ENCODE data around the gene PNRC2. TPM values are rescaled to one million over a fixed set of nuclear protein-coding genes. Genes with fewer than 3 reads are reported as not detected.

Gene PNRC2
- total and polyA plus RNA-seq, 2 of the 13 experiments (the other 11 are each of a cell fraction or from before 2014, with no cell fraction given): 74.9 to 97.5 TPM

- Histone ChIP-seq H4K20me1 (ENCODE audit: insufficient read depth, low read length) (no peaks in the 10 kb centered on the region), H3K27ac (ENCODE audit: extremely low read length, insufficient read depth, low read length) (no peak overlapping the region), H3K4me2 (ENCODE audit: low read depth, low read length) (no peak overlapping the region), H3K4me3 (replicated peaks in 1 of 3; ENCODE audit: insufficient read depth in 1 of 3, low read depth in 2 of 3, low read length in 3 of 3) (no peak overlapping the region), H3K9ac (ENCODE audit: insufficient read depth, low read depth, low read length) (no peak overlapping the region), H3K27me3 (ENCODE audit: control insufficient read depth in 1 of 2, insufficient read depth in 2 of 2, low read length in 2 of 2) (peaks cover 0 to 14% of the 10 kb centered on the region in 2 experiments; a peak in 3 of 5 replicates), H3K4me1 (ENCODE audit: insufficient read depth, low read length) (peaks cover 19% of the 10 kb centered on the region), H3K79me2 (ENCODE audit: insufficient read depth, low read length) (no peaks in the 10 kb centered on the region), H3K9me3 (ENCODE audit: low read length) (no peaks in the 10 kb centered on the region), H3K36me3 (replicated peaks in 1 of 2; ENCODE audit: control insufficient read depth in 1 of 2, insufficient read depth in 2 of 2, low read length in 2 of 2) (no peaks in the 10 kb centered on the region), H2AFZ (ENCODE audit: low read length) (no peak overlapping the region)
- FAIRE-seq (no peak), ATAC-seq (no peak), DNase-seq (ENCODE audit: low spot score) (no peak)
- in situ Hi-C loops (cut with HindIII; ENCODE audit: extremely low pct_ligation_motif_present, low pct_unique_long_range_greater_than_20kb): no loop called here
- 43% methylated on average over 3 of the region's 3 CpGs for WGBS (ENCODE audit: low lambda C conversion rate)
- BruUV-seq (replicated peaks): no TSS peak
- intact Hi-C loops (cut with micrococcal nuclease; ENCODE audit: unreplicated experiment): no loop called here
- ChIA-PET POLR2A (no interaction called here), CTCF (ENCODE audit: low intra/inter-chr PET ratio, low total read pairs) (no interaction called here)
- TF ChIP-seq LCORL (IDR thresholded peaks at IDR 0.05) (no peak), LCORL (CRISPR knock-in tag; IDR thresholded peaks at IDR 0.05) (no peak), MZF1 (CRISPR knock-in tag; IDR thresholded peaks at IDR 0.05; ENCODE audit: borderline replicate concordance) (no peak), DZIP1 (CRISPR knock-in tag; IDR thresholded peaks at IDR 0.05) (no peak), THAP8 (CRISPR knock-in tag; IDR thresholded peaks at IDR 0.05; ENCODE audit: borderline replicate concordance) (no peak), ZNF256 (CRISPR knock-in tag; conservative IDR thresholded peaks at IDR 0.05) (no peak), E2F1 (CRISPR knock-in tag; IDR thresholded peaks at IDR 0.05) (no peak), ETV6 (CRISPR knock-in tag; conservative IDR thresholded peaks at IDR 0.05) (no peak), ZSCAN29 (CRISPR knock-in tag; conservative IDR thresholded peaks at IDR 0.05) (no peak), KDM4B (CRISPR knock-in tag; IDR thresholded peaks at IDR 0.05) (no peak), ZFP91 (CRISPR knock-in tag; IDR thresholded peaks at IDR 0.05; ENCODE audit: borderline replicate concordance) (no peak), ZNF703 (CRISPR knock-in tag; IDR thresholded peaks at IDR 0.05; ENCODE audit: borderline replicate concordance) (no peak), KDM5B (CRISPR knock-in tag; IDR thresholded peaks at IDR 0.05; ENCODE audit: borderline replicate concordance) (no peak), DBP (CRISPR knock-in tag; IDR thresholded peaks at IDR 0.05; ENCODE audit: not compliant biosample characterization) (no peak), SSRP1 (CRISPR knock-in tag; IDR thresholded peaks at IDR 0.05) (no peak), ATF7 (IDR thresholded peaks at IDR 0.05) (no peak), ATF7 (CRISPR knock-in tag; IDR thresholded peaks at IDR 0.05) (no peak)
Observed at GRCh38 chr1:23925279-23925678, 34.3 kb upstream of the PNRC2 start.
